K562 (cell line): ENCODE measurements around the gene PDK1. TPM values are rescaled to one million over a fixed set of nuclear protein-coding genes. Genes with fewer than 3 reads are reported as not detected.

Source experiments
- E2F4 ChIP-seq: sonication (generic); formaldehyde crosslinking; IDR thresholded peaks from 2 replicates; pipeline ENCODE4 v1.8.0; 2022; ENCODE audit warnings: mild to moderate bottlenecking, low read depth, missing genetic modification reagents
- HSF4 ChIP-seq: fragments of 250-450 bp; sonication (Bioruptor Pico); IDR thresholded peaks from 2 replicates; pipeline ENCODE4 v2.1.2; 2022; ENCODE audit warnings: mild to moderate bottlenecking, moderate library complexity, borderline replicate concordance
- KLF13 ChIP-seq: fragments of 450-650 bp; IDR thresholded peaks from 2 replicates; pipeline ENCODE4 v1.6.1; 2016; ENCODE audit warnings: missing genetic modification characterization, low read depth, mild to moderate bottlenecking, missing compliant biosample characterization, moderate library complexity, borderline replicate concordance
- KLF6 ChIP-seq: fragments of 250-450 bp; sonication (Bioruptor Pico); IDR thresholded peaks from 2 replicates; pipeline ENCODE4 v1.4.0; 2020; ENCODE audit warnings: mild to moderate bottlenecking, moderate library complexity, borderline replicate concordance
- NCOA4 ChIP-seq: fragments of 450-650 bp; IDR thresholded peaks from 2 replicates; pipeline ENCODE4 v1.6.1; 2018; ENCODE audit warnings: mild to moderate bottlenecking; ENCODE audit not compliant: partially characterized antibody
- NFRKB ChIP-seq: fragments of 450-650 bp; IDR thresholded peaks from 2 replicates; pipeline ENCODE4 v1.6.1; 2016; ENCODE audit warnings: low read depth
- NFYB ChIP-seq: IDR thresholded peaks from 2 replicates; pipeline ENCODE4 v1.6.1; 2011; ENCODE audit warnings: mild to moderate bottlenecking, moderate library complexity; ENCODE audit not compliant: insufficient read length; ENCODE audit errors: extremely low read depth
- PRPF4 ChIP-seq: fragments of 200-400 bp; formaldehyde crosslinking; IDR thresholded peaks from one replicate; pipeline ENCODE4 v1.6.1; 2017; ENCODE audit warnings: low read length, low read depth, mild to moderate bottlenecking; ENCODE audit not compliant: insufficient read depth, poor library complexity, severe bottlenecking
- RBM22 ChIP-seq: fragments of 200-400 bp; formaldehyde crosslinking; IDR thresholded peaks from 2 replicates; pipeline ENCODE4 v1.6.1; 2018; ENCODE audit warnings: low read length, low read depth; ENCODE audit not compliant: poor library complexity, severe bottlenecking
- RBM25 ChIP-seq: fragments of 200-400 bp; formaldehyde crosslinking; IDR thresholded peaks from 2 replicates; pipeline ENCODE4 v1.6.1; 2018; ENCODE audit warnings: low read length, low read depth, moderate library complexity; ENCODE audit not compliant: severe bottlenecking
- ZFP30 ChIP-seq: fragments of 250-450 bp; sonication (Bioruptor Pico); IDR thresholded peaks from 2 replicates; pipeline ENCODE4 v1.8.0; 2022; ENCODE audit warnings: moderate library complexity, mild to moderate bottlenecking, inconsistent platforms, borderline replicate concordance
- ZKSCAN1 ChIP-seq: fragments of 150-350 bp; IDR thresholded peaks from 2 replicates; pipeline ENCODE4 v1.6.1; 2016; ENCODE audit warnings: low read depth, low read length
- ZNF77 ChIP-seq: fragments of 250-450 bp; sonication (Bioruptor Pico); IDR thresholded peaks from 2 replicates; pipeline ENCODE4 v1.5.0; 2020
- polyA plus RNA-seq, 8 experiments: library from polyadenylated mRNA; depleted of rRNA in 4 of 8; stranded (reverse) in 5 of 8; unstranded in 3 of 8; fragments of >200 nt; fragmentation: Nextera tagmentation in 2 of 8; fragmentation: Illumina TruSeq in 1 of 8; extraction: Ambion mirVana in 2 of 8; extraction: Trizol in 1 of 8; gene quantifications; 2 replicates each; pipeline versions ENCODE4 v1.2.1 to v1.2.3, GENCODE V29; 2011 to 2014; ENCODE audit warnings: inconsistent platforms in 1 of 8, missing spikeins in 1 of 8
- total RNA-seq, 7 experiments: library from RNA; depleted of rRNA in 6 of 7; stranded (reverse); fragments of >200 nt in 6 of 7; fragmentation: Illumina TruSeq in 2 of 7; extraction: Trizol in 2 of 7; gene quantifications; 2 replicates each; pipeline versions ENCODE4 v1.2.1 to v1.2.3, GENCODE V29; 2011 to 2021; ENCODE audit warnings: low replicate concordance in 1 of 7
- TF ChIP-seq, protein P1 (sequence below): IDR thresholded peaks from 3 replicates; pipeline ENCODE4 v1.6.1; 2011; ENCODE audit warnings: borderline replicate concordance, mild to moderate bottlenecking, moderate library complexity; ENCODE audit not compliant: insufficient read length; ENCODE audit errors: extremely low read depth
- TF ChIP-seq, protein P2 (sequence below): fragments of 250-450 bp; sonication (Bioruptor Pico); IDR thresholded peaks from 2 replicates; pipeline ENCODE4 v1.8.0; 2021; ENCODE audit warnings: moderate library complexity, mild to moderate bottlenecking, inconsistent platforms
- TF ChIP-seq, protein P3 (sequence below): fragments of 450-650 bp; IDR thresholded peaks from 2 replicates; pipeline ENCODE4 v1.6.1; 2018; ENCODE audit not compliant: partially characterized antibody

PDK1 gene
- total and polyA plus RNA-seq, 9 of the 15 experiments (the other 6 are each of a cell fraction or from before 2014, with no cell fraction given), result 3.5 to 176 (median 13.9) TPM

DNA sequence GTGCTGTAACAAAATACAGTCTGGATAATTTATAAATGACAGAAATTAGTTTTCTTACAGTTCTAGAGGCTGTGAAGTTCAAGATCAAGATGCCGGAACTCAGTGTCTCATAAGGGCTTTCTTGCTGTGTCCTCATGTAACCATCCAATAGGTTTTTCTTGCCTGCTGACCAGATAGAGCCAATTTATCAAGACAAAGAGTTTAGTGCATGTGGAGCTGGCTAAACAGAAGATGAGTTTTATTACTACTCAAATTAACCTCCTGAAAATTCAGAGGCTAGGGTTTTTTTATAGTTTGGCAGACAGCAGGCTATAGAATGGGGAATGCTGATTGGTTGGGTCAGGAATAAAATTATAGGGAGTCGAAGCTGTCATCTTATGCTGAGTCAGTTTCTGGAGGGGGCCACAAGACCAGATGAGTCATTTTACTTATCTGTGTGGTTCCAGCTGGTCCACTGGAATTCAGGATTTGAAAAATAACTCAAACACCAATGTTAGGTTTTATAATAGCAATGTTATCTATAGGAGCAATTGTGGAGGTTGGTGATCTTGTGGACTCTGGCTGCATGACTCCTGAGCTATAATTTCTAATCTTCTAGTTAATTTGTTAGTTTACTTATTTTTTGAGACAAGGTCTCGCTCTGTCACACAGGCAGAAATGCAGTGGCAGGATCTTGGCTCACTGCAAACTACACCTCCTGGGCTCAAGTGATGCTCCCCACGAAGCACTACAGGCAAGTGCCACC is 3.2 kb upstream of the PDK1 start (continued):
- TF ChIP-seq RBM22 (no peak), NCOA4 (no peak), NFRKB (no peak), ZNF77 (no peak), E2F4 (CRISPR knock-in tag) (no peak), ZKSCAN1 (no peak), RBM25 (no peak), ZFP30 (CRISPR knock-in tag) (no peak), KLF13 (tag) (no peak), PRPF4 (no peak), HSF4 (CRISPR knock-in tag) (no peak), KLF6 (CRISPR knock-in tag) (no peak), NFYB (no peak)
- TF ChIP-seq, protein P1, sequence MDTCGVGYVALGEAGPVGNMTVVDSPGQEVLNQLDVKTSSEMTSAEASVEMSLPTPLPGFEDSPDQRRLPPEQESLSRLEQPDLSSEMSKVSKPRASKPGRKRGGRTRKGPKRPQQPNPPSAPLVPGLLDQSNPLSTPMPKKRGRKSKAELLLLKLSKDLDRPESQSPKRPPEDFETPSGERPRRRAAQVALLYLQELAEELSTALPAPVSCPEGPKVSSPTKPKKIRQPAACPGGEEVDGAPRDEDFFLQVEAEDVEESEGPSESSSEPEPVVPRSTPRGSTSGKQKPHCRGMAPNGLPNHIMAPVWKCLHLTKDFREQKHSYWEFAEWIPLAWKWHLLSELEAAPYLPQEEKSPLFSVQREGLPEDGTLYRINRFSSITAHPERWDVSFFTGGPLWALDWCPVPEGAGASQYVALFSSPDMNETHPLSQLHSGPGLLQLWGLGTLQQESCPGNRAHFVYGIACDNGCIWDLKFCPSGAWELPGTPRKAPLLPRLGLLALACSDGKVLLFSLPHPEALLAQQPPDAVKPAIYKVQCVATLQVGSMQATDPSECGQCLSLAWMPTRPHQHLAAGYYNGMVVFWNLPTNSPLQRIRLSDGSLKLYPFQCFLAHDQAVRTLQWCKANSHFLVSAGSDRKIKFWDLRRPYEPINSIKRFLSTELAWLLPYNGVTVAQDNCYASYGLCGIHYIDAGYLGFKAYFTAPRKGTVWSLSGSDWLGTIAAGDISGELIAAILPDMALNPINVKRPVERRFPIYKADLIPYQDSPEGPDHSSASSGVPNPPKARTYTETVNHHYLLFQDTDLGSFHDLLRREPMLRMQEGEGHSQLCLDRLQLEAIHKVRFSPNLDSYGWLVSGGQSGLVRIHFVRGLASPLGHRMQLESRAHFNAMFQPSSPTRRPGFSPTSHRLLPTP, result no peak
- TF ChIP-seq, protein P2, sequence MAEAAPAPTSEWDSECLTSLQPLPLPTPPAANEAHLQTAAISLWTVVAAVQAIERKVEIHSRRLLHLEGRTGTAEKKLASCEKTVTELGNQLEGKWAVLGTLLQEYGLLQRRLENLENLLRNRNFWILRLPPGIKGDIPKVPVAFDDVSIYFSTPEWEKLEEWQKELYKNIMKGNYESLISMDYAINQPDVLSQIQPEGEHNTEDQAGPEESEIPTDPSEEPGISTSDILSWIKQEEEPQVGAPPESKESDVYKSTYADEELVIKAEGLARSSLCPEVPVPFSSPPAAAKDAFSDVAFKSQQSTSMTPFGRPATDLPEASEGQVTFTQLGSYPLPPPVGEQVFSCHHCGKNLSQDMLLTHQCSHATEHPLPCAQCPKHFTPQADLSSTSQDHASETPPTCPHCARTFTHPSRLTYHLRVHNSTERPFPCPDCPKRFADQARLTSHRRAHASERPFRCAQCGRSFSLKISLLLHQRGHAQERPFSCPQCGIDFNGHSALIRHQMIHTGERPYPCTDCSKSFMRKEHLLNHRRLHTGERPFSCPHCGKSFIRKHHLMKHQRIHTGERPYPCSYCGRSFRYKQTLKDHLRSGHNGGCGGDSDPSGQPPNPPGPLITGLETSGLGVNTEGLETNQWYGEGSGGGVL (CRISPR knock-in tag), result no peak
- TF ChIP-seq, protein P3, sequence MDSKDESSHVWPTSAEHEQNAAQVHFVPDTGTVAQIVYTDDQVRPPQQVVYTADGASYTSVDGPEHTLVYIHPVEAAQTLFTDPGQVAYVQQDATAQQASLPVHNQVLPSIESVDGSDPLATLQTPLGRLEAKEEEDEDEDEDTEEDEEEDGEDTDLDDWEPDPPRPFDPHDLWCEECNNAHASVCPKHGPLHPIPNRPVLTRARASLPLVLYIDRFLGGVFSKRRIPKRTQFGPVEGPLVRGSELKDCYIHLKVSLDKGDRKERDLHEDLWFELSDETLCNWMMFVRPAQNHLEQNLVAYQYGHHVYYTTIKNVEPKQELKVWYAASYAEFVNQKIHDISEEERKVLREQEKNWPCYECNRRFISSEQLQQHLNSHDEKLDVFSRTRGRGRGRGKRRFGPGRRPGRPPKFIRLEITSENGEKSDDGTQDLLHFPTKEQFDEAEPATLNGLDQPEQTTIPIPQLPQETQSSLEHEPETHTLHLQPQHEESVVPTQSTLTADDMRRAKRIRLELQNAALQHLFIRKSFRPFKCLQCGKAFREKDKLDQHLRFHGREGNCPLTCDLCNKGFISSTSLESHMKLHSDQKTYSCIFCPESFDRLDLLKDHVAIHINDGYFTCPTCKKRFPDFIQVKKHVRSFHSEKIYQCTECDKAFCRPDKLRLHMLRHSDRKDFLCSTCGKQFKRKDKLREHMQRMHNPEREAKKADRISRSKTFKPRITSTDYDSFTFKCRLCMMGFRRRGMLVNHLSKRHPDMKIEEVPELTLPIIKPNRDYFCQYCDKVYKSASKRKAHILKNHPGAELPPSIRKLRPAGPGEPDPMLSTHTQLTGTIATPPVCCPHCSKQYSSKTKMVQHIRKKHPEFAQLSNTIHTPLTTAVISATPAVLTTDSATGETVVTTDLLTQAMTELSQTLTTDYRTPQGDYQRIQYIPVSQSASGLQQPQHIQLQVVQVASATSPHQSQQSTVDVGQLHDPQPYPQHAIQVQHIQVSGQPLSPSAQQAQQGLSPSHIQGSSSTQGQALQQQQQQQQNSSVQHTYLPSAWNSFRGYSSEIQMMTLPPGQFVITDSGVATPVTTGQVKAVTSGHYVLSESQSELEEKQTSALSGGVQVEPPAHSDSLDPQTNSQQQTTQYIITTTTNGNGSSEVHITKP, result no peak
